ENCODE data around the gene EDRF1.

EDRF1 gene

DNA sequence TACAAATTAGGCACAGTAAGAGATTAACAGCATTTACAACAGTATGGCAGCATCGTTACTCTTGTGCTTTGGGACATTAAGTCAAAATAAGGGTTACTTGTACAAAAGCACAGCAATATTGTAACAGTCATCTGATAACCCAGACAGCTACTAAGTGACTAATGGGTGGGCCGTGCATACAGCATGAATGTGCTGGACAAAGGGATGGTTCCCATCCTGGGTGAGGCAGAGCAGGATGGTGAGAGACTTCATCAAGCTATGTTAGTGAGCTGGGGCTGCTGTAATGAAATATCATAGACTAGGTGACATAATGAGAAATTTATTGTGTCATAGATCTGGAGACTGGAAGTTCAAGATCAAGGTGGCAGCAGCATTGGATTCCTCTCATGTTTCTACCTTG, 25.4 kb downstream of the EDRF1 start:
- H3K23ac ChIP-seq (ENCODE audit: low read length), result no peak overlapping the region
- no peak overlapping the region for H2AK5ac ChIP-seq (ENCODE audit: low read length)
- H2BK120ac ChIP-seq (ENCODE audit: low read depth, low read length), result no peak overlapping the region
- no peak overlapping the region for H3K4ac ChIP-seq (ENCODE audit: low read depth, low read length)
- H3K56ac ChIP-seq (ENCODE audit: low read length), result no peak overlapping the region
- no peak overlapping the region for H4K5ac ChIP-seq (ENCODE audit: low read length)
- H2BK5ac ChIP-seq (ENCODE audit: low read length), result no peak overlapping the region
- no peaks in the 10 kb centered on the region for H3K79me1 ChIP-seq (ENCODE audit: low read length)
- no peak for DNase-seq
- no peak overlapping the region for H3K9ac ChIP-seq (ENCODE audit: low read length)
- H3K4me2 ChIP-seq (ENCODE audit: low read length), result no peak overlapping the region
- no peaks in the 10 kb centered on the region for H3K27me3 ChIP-seq (ENCODE audit: insufficient read depth, low read length, poor library complexity)
- no peak overlapping the region for H3K27ac ChIP-seq (ENCODE audit: low read depth, low read length)
- H3K18ac ChIP-seq (ENCODE audit: low read length), result no peak overlapping the region
- H3K79me2 ChIP-seq (ENCODE audit: control insufficient read depth, insufficient read depth, low read length), result no peaks in the 10 kb centered on the region
- H2BK15ac ChIP-seq (replicated peaks; ENCODE audit: low read depth), result no peak overlapping the region
- H3K4me3 ChIP-seq (ENCODE audit: low read length), result no peak overlapping the region
- H4K8ac ChIP-seq (ENCODE audit: low read depth, low read length), result no peak overlapping the region
- peaks cover 8% of the 10 kb centered on the region for H3K36me3 ChIP-seq (ENCODE audit: control insufficient read depth, insufficient read depth, low read length)
- no CpG with 5 or more reads among the region's 2 CpGs for WGBS (ENCODE audit: extremely low coverage, insufficient coverage, low lambda C conversion rate)
- H3K4me1 ChIP-seq (ENCODE audit: control insufficient read depth, low read depth, low read length), result no peaks in the 10 kb centered on the region

DNA sequence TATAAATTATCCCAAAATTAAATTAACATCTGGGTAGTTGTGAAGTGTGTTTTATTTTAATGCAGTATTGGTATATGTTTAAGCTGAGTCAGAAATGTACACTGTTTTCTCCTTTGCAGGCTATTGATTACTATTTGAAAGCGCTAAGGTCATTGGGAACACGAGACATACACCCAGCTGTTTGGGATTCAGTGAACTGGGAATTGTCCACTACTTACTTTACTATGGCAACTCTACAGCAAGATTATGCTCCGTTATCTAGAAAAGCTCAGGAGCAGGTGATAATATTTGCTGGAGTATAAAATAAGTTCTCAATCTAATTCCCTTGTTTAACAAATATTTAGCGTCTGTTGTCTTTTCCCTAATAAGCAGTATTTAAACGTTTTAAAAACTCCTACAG, 27.9 kb downstream of the EDRF1 start:
- H3K56ac ChIP-seq (ENCODE audit: low read length), result no peak overlapping the region
- no peaks in the 10 kb centered on the region for H3K79me1 ChIP-seq (ENCODE audit: low read length)
- no peak overlapping the region for H2BK5ac ChIP-seq (ENCODE audit: low read length)
- H4K5ac ChIP-seq (ENCODE audit: low read length), result no peak overlapping the region
- H3K4me1 ChIP-seq (ENCODE audit: control insufficient read depth, low read depth, low read length), result no peaks in the 10 kb centered on the region
- WGBS (ENCODE audit: extremely low coverage, insufficient coverage, low lambda C conversion rate), result no CpG with 5 or more reads among the region's 5 CpGs
- H3K23ac ChIP-seq (ENCODE audit: low read length), result no peak overlapping the region
- no peak overlapping the region for H3K18ac ChIP-seq (ENCODE audit: low read length)
- peaks cover 9% of the 10 kb centered on the region for H3K36me3 ChIP-seq (ENCODE audit: control insufficient read depth, insufficient read depth, low read length)
- no peak overlapping the region for H3K4ac ChIP-seq (ENCODE audit: low read depth, low read length)
- no peak overlapping the region for H3K4me2 ChIP-seq (ENCODE audit: low read length)
- H3K27ac ChIP-seq (ENCODE audit: low read depth, low read length), result no peak overlapping the region
- H2BK120ac ChIP-seq (ENCODE audit: low read depth, low read length), result no peak overlapping the region
- no peaks in the 10 kb centered on the region for H3K27me3 ChIP-seq (ENCODE audit: insufficient read depth, low read length, poor library complexity)
- DNase-seq, result no peak
- no peaks in the 10 kb centered on the region for H3K79me2 ChIP-seq (ENCODE audit: control insufficient read depth, insufficient read depth, low read length)
- H3K4me3 ChIP-seq (ENCODE audit: low read length), result no peak overlapping the region
- H2AK5ac ChIP-seq (ENCODE audit: low read length), result no peak overlapping the region
- H3K9ac ChIP-seq (ENCODE audit: low read length), result no peak overlapping the region
- H2BK15ac ChIP-seq (replicated peaks; ENCODE audit: low read depth), result no peak overlapping the region
- no peak overlapping the region for H4K8ac ChIP-seq (ENCODE audit: low read depth, low read length)

DNA sequence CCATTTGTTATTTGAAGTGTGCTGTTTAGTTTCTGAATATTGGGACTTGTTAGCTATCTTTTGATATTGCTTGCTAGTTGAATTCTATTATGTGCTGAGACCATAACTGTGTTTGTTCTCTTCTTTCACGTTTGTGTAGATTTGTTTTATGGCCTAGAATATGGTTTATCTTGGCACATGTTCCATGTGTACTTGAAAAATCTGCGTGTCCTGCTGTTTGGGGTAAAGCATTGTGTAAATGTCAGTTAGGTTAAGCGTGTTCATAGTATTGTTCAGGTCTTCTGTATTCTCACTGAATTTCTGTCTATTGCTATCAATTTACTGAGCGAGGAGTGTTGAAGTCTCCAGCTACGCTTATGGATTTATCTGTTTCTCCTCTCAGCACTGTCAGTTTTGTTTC, 36.7 kb downstream of the EDRF1 start:
- H3K36me3 ChIP-seq (ENCODE audit: control insufficient read depth, insufficient read depth, low read length), result peaks cover 5% of the 10 kb centered on the region
- H3K79me2 ChIP-seq (ENCODE audit: control insufficient read depth, insufficient read depth, low read length), result no peaks in the 10 kb centered on the region
- no peak overlapping the region for H3K56ac ChIP-seq (ENCODE audit: low read length)
- H3K79me1 ChIP-seq (ENCODE audit: low read length), result peaks cover 5% of the 10 kb centered on the region
- H3K4me1 ChIP-seq (ENCODE audit: control insufficient read depth, low read depth, low read length), result no peaks in the 10 kb centered on the region
- no CpG with 5 or more reads among the region's 5 CpGs for WGBS (ENCODE audit: extremely low coverage, insufficient coverage, low lambda C conversion rate)
- no peak overlapping the region for H2BK15ac ChIP-seq (replicated peaks; ENCODE audit: low read depth)
- no peak overlapping the region for H4K8ac ChIP-seq (ENCODE audit: low read depth, low read length)
- no peak overlapping the region for H3K4ac ChIP-seq (ENCODE audit: low read depth, low read length)
- H3K23ac ChIP-seq (ENCODE audit: low read length), result no peak overlapping the region
- no peak overlapping the region for H3K9ac ChIP-seq (ENCODE audit: low read length)
- no peak overlapping the region for H3K4me3 ChIP-seq (ENCODE audit: low read length)
- H3K18ac ChIP-seq (ENCODE audit: low read length), result no peak overlapping the region
- DNase-seq, result no peak
- no peak overlapping the region for H4K5ac ChIP-seq (ENCODE audit: low read length)
- no peak overlapping the region for H2AK5ac ChIP-seq (ENCODE audit: low read length)
- H2BK5ac ChIP-seq (ENCODE audit: low read length), result no peak overlapping the region
- H2BK120ac ChIP-seq (ENCODE audit: low read depth, low read length), result no peak overlapping the region
- H3K4me2 ChIP-seq (ENCODE audit: low read length), result no peak overlapping the region
- no peak overlapping the region for H3K27ac ChIP-seq (ENCODE audit: low read depth, low read length)
- no peaks in the 10 kb centered on the region for H3K27me3 ChIP-seq (ENCODE audit: insufficient read depth, low read length, poor library complexity)

- no peaks in the 10 kb centered on the region for H3K27me3 ChIP-seq (ENCODE audit: insufficient read depth, low read length, poor library complexity)
- H3K27ac ChIP-seq (ENCODE audit: low read depth, low read length), result no peak overlapping the region
- H4K5ac ChIP-seq (ENCODE audit: low read length), result no peak overlapping the region
- H2BK5ac ChIP-seq (ENCODE audit: low read length), result no peak overlapping the region
- no peak overlapping the region for H2AK5ac ChIP-seq (ENCODE audit: low read length)
- no peak overlapping the region for H3K56ac ChIP-seq (ENCODE audit: low read length)
- H3K23ac ChIP-seq (ENCODE audit: low read length), result no peak overlapping the region
- H3K18ac ChIP-seq (ENCODE audit: low read length), result no peak overlapping the region
- no peak overlapping the region for H3K4me3 ChIP-seq (ENCODE audit: low read length)
- H4K8ac ChIP-seq (ENCODE audit: low read depth, low read length), result no peak overlapping the region
- no peak overlapping the region for H3K9ac ChIP-seq (ENCODE audit: low read length)
- H3K4ac ChIP-seq (ENCODE audit: low read depth, low read length), result no peak overlapping the region
- no CpG with 5 or more reads among the region's 5 CpGs for WGBS (ENCODE audit: extremely low coverage, insufficient coverage, low lambda C conversion rate)
- H3K79me1 ChIP-seq (ENCODE audit: low read length), result peaks cover 5% of the 10 kb centered on the region
- no peaks in the 10 kb centered on the region for H3K79me2 ChIP-seq (ENCODE audit: control insufficient read depth, insufficient read depth, low read length)
- no peak overlapping the region for H2BK15ac ChIP-seq (replicated peaks; ENCODE audit: low read depth)
- DNase-seq, result no peak
- peaks cover 5% of the 10 kb centered on the region for H3K36me3 ChIP-seq (ENCODE audit: control insufficient read depth, insufficient read depth, low read length)
- no peak overlapping the region for H3K4me2 ChIP-seq (ENCODE audit: low read length)
- no peaks in the 10 kb centered on the region for H3K4me1 ChIP-seq (ENCODE audit: control insufficient read depth, low read depth, low read length)
- no peak overlapping the region for H2BK120ac ChIP-seq (ENCODE audit: low read depth, low read length)
Observed at GRCh38 chr10:125756853-125757487, 37.5 kb downstream of the EDRF1 start.

DNA sequence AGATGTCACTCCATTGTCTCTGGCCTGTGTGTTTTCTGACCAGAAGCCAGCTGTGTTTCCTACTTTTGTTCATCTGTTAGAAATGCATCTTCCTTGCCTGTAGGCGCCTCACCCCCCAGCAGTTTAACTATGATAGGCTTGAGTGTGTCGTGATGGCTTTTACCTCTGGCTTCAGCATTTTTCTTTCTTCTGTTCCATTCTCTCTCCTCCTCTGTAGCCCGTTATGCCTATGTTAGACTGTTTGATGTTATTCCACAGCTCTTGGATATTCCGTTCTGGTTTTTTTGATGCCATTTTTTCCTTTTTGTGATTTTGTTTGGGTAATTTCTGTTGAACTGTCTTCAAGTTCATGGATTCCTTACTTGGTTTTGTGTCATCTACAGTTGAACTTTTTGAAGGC, 38.2 kb downstream of the EDRF1 start:
- H3K23ac ChIP-seq (ENCODE audit: low read length), result no peak overlapping the region
- no peak overlapping the region for H2AK5ac ChIP-seq (ENCODE audit: low read length)
- no peak for DNase-seq
- H3K36me3 ChIP-seq (ENCODE audit: control insufficient read depth, insufficient read depth, low read length), result peaks cover 5% of the 10 kb centered on the region
- H4K5ac ChIP-seq (ENCODE audit: low read length), result no peak overlapping the region
- no peaks in the 10 kb centered on the region for H3K79me2 ChIP-seq (ENCODE audit: control insufficient read depth, insufficient read depth, low read length)
- peaks cover 5% of the 10 kb centered on the region for H3K79me1 ChIP-seq (ENCODE audit: low read length)
- H4K8ac ChIP-seq (ENCODE audit: low read depth, low read length), result no peak overlapping the region
- no peaks in the 10 kb centered on the region for H3K27me3 ChIP-seq (ENCODE audit: insufficient read depth, low read length, poor library complexity)
- H3K4me1 ChIP-seq (ENCODE audit: control insufficient read depth, low read depth, low read length), result no peaks in the 10 kb centered on the region
- H3K56ac ChIP-seq (ENCODE audit: low read length), result no peak overlapping the region
- no peak overlapping the region for H3K4me3 ChIP-seq (ENCODE audit: low read length)
- H2BK120ac ChIP-seq (ENCODE audit: low read depth, low read length), result no peak overlapping the region
- no peak overlapping the region for H3K4ac ChIP-seq (ENCODE audit: low read depth, low read length)
- H2BK15ac ChIP-seq (replicated peaks; ENCODE audit: low read depth), result no peak overlapping the region
- no peak overlapping the region for H2BK5ac ChIP-seq (ENCODE audit: low read length)
- H3K27ac ChIP-seq (ENCODE audit: low read depth, low read length), result no peak overlapping the region
- no peak overlapping the region for H3K18ac ChIP-seq (ENCODE audit: low read length)
- WGBS (ENCODE audit: extremely low coverage, insufficient coverage, low lambda C conversion rate), result no CpG with 5 or more reads among the region's 4 CpGs
- H3K4me2 ChIP-seq (ENCODE audit: low read length), result no peak overlapping the region
- H3K9ac ChIP-seq (ENCODE audit: low read length), result no peak overlapping the region

DNA sequence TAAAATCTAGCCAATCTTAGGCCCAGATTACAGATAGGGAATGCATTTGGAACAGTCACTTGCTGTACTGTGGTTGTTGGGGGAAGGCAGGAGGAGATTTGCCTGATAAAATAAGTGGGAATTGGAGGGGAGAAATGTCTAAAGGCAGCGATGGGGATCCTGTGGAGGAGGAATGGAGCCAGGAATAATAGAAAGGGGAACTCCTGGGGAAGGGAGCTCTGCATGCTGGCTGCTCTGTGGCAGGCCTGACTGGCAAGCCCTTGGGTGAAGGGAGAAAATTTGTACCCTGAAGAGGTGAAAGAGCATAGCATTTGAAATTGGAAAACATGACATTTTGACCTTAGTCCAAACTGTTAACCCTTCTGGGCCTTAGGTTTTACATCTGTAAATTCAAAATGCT, 42.5 kb downstream of the EDRF1 start:
- no peak overlapping the region for H3K4ac ChIP-seq (ENCODE audit: low read depth, low read length)
- no peak overlapping the region for H3K9ac ChIP-seq (ENCODE audit: low read length)
- H4K5ac ChIP-seq (ENCODE audit: low read length), result no peak overlapping the region
- no peak for DNase-seq
- H3K4me3 ChIP-seq (ENCODE audit: low read length), result no peak overlapping the region
- no peak overlapping the region for H3K18ac ChIP-seq (ENCODE audit: low read length)
- peaks cover 4% of the 10 kb centered on the region for H3K36me3 ChIP-seq (ENCODE audit: control insufficient read depth, insufficient read depth, low read length)
- H3K23ac ChIP-seq (ENCODE audit: low read length), result no peak overlapping the region
- H3K27me3 ChIP-seq (ENCODE audit: insufficient read depth, low read length, poor library complexity), result no peaks in the 10 kb centered on the region
- H2AK5ac ChIP-seq (ENCODE audit: low read length), result no peak overlapping the region
- no peak overlapping the region for H3K56ac ChIP-seq (ENCODE audit: low read length)
- no peak overlapping the region for H2BK15ac ChIP-seq (replicated peaks; ENCODE audit: low read depth)
- peaks cover 2% of the 10 kb centered on the region for H3K79me1 ChIP-seq (ENCODE audit: low read length)
- no peak overlapping the region for H3K27ac ChIP-seq (ENCODE audit: low read depth, low read length)
- H3K4me1 ChIP-seq (ENCODE audit: control insufficient read depth, low read depth, low read length), result no peaks in the 10 kb centered on the region
- no peak overlapping the region for H2BK120ac ChIP-seq (ENCODE audit: low read depth, low read length)
- no peaks in the 10 kb centered on the region for H3K79me2 ChIP-seq (ENCODE audit: control insufficient read depth, insufficient read depth, low read length)
- WGBS (ENCODE audit: extremely low coverage, insufficient coverage, low lambda C conversion rate), result no CpG with 5 or more reads among the region's 1 CpG
- no peak overlapping the region for H2BK5ac ChIP-seq (ENCODE audit: low read length)
- H3K4me2 ChIP-seq (ENCODE audit: low read length), result no peak overlapping the region
- H4K8ac ChIP-seq (ENCODE audit: low read depth, low read length), result no peak overlapping the region

Data from mesendoderm (in vitro differentiated cells).